Keratinocyte (primary cell): ENCODE data around the gene CYP3A4.

ENCODE experiments used
- CTCF ChIP-seq, 3 experiments: IDR thresholded peaks in 1 of 3; conservative IDR thresholded peaks in 1 of 3; optimal IDR thresholded peaks in 1 of 3; 2 replicates in 2 of 3; 3 replicates in 1 of 3; pipeline versions ENCODE3 to v1.5.1; 2011; ENCODE audit warnings: low read length in 3 of 3, mild to moderate bottlenecking in 3 of 3, moderate library complexity in 2 of 3, control low read depth in 1 of 3, inconsistent platforms in 1 of 3; ENCODE audit not compliant: insufficient read depth in 2 of 3; ENCODE audit errors: extremely low read depth in 1 of 3
- EZH2 ChIP-seq: IDR thresholded peaks from one replicate; pipeline ENCODE4 v1.6.1; 2012; ENCODE audit warnings: inconsistent platforms, mild to moderate bottlenecking, low read length, moderate library complexity

GRCh38 chr7:99752356-99752755 lies 31.6 kb downstream of the CYP3A4 start:
- TF ChIP-seq CTCF (optimal IDR thresholded peaks at IDR 0.05 in 1 of 3, IDR thresholded peaks at IDR 0.05 in 1 of 3, conservative IDR thresholded peaks at IDR 0.05 in 1 of 3; ENCODE audit: extremely low read depth in 1 of 3, insufficient read depth in 2 of 3, low read length in 3 of 3) (no peak), EZH2 (no peak)
